NCI-H748 (cell line): ENCODE measurements around the gene CTIF.

Experiments
- DNase-seq: peaks from one replicate; lab custom pipeline; 2025; ENCODE audit not compliant: unreplicated experiment; lab: John Stamatoyannopoulos, UW

The CTIF gene

DNA sequence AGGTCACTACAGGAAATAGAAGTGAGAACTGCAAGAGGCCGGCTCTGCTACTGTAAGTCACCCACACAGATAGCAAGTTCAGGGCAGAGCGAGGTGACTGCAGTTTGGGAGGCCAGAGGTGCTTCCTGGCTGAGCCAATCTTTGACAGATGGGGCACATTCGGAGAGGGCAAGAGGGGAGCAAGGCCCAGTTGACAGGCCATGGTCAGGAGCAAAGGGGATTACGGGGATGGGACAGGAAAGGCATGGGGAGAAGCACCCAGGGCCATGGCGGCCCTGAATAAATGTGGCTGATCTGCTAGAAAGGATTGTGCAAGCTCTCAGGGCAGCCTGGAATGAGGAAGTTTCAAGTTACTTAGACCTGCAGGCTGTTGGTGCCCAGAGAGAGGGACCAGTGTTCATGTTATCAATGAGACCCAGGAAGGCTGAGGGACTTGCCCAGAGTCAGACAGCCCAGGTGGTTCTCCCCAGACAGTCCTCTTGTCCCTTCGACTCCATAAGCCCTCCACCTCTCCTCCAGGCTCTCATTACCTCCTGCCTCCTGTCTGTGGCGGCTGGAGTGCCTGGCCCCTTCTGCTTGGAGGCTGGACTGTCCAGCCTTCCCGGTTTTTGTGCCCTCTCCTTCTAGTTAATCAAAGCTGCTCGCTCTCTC is 123.3 kb downstream of the CTIF start:
- DNase-seq: no peak

DNA sequence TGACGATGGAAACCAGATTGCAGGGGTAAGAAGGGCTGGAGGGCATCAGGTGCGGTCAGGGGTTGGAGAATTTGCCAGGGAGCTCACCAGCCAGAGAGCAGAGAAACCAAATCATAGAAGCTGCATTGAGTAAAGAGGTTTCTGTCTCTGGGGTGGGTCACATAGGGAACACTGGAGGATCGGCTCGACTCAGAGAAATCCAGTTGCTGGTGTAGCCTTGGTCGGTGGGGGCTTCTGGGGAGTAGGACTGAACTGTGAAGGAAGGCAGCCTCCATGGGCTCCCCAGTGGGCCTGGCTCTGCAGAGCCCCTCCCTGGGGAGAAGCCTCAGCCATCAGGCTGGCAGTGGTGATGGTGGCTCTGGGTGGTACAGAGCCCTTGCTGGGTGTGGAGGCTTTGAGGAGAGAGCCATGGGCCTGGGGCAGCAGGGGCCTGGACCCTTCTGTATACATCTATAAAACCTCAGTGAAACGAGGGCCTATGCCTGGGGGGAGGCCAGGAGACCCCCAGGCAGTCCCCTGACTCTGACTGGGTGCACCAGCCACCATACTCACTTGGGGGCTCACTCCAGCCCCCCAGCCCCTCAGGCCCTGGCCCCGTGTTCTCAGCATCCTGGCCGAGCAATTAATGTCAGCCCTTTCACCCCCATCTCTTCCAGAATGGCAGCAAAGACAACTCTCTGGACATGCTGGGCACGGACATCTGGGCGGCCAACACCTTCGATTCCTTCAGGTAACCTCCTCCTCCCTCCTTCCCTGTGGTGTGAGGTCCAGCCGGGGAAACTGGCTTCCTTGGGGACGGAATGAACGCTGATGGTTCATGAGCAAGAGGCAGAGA is 124.5 kb downstream of the CTIF start:
- DNase-seq: no peak

DNA sequence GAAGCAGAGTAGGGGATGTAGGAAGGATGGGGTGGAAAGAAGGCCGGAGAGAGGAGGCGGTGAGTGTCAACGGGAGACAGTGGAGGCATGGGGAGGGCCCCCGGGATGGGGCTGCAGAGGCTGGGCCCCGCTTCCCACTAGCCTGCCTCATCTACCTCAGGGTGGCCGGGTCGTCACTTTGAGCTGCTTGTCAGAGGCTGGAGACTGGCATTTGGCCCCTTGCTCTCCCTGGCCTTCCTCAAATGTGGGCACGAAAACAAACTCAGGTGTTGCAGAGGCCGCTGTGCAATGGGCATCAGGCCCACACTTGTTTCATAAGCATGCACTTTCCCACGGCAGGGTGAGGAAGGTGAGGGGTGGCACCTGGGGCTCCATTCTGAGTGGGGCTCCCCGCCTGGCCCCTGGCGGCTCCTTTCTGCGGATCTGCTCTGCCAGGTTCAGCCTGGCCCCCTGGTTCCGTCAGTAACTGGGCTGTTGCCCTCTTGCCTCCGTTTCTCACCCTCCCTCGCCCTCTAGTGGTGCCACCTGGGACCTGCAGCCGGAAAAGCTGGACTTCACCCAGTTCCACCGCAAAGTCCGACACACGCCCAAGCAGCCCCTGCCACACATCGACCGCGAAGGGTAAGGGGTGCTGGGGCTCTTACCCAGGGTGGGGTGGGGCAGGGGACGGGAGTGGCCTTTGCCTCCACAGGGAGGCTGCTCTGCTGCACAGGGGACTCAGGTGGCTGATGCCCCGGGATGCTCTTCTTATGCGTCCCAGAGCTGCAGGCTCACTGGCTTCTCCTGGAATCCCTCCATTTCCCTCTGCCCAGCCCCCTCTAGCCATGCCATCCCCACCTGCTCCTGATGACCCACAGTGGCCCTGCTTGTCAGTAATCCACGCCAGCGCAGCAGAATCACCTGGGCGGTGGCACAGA is 125.4 kb downstream of the CTIF start:
- peak; percentile 55 for DNase-seq

DNA sequence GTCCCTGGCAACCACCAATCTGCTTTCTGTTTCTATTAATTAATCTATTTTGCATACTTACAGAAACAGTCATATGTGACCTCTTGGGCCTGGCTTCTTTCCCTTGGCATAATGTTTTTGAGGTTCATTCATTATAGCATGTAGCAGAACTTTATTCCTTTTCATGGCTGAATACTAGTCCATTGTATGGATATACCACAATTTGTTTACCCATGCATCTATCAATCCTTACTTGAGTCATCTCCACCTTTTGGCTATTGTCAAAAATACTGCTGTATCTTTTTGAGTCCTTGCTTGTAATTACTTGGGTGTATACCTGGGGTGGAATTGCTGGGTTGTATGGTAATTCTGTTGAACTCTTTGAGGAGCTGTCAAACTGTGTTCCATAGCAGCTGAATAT is 126.8 kb downstream of the CTIF start:
- DNase-seq: no peak

DNA sequence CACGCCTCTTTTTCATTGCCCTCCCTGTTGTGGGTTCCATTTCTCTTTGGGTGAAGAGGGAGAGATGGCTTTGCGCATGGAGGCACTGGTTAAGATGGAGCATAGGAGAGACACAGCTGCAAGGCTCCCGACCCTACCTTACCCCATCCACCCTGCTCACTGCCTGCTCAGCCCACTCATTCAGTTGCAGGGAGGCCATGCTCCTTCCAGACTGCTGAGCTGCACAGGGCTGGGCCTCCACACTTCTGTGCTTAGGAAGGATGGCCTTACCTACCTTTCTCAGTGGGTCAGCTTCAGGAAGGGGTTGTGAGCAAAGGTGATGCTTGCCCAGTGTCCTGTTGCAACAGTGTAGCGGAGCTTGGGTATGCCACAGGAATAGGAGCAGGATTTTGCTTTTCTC is 127.8 kb downstream of the CTIF start:
- DNase-seq: no peak

DNA sequence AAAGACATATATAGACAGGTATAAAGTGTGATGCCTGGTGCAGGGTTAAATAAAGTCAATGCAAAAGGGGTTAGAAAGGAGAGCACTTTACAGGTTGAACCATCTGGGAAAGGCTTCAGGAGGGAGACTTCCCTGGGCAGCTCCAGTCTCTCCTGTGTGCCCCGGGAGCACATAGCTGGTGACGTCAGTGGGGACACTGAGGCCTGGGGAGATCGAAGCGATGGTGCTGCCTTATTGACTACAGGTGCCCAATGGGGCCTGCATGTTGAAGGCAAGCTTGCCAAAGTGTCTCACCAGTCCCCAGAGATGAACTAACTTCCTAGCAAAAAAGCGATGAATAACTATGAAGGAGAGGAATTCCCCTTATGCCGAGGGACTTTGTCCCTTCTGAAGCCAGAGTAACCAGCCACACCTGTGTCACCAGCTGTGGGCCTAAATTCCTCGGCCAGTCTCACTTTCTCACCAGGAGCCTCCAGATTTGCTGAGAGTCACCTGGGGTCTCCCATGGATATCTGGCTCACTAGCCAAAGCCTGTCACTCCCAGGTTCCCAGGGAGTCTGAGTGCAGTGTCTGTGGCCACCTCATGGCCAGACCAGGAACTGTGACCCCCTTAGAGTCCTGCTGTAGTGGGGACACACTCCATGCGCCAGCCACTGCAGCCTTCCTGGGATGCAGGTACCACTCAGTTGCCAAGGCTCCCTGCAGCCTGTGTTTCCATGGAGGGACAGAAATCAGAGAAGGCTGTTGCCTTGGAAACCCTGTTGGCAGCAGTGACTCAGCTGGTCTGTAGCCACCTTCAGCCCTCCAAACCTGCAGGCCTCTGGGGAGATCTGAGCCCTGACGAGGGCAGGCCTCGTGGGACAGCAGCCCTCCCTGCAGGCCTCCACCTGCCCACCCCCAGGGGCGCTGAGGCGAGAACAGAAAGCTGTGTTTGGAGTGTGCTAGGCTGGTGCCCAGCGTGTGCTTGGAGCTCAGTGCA is 128.7 kb downstream of the CTIF start:
- peak; percentile 83 for DNase-seq

DNA sequence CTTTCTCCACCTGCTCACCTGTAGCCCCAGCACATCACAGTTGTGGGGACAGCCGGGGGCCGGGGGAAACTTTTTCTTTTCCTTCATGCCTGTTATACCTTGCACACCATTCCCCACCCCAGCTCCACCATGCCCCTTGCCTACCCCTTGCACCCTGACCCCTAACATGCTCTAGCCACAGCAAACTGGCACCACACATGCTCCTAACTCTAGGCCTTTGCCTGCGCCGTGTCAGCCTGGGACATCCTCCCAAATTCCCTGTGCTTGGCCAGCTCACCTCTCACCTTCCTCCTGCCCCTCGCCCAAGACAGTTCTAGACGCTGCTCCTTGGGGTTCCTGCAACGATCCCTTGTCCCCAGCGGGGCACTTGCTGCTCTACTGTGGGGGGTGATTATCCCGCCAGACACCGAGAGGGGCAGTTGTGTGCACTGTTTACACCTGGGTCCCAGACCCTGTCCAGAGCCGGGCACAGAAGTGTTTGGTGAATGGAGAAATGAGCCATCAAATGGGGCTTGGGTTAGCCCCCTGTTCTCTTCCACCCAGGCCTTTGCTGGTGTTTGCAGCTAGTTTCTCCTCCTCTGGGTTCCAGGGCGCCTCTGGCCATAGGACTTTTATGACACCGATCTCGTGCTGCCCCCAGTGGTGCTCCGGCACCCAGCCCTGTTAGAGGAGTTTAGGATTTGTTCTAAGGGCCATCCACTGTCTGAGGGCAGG is 129.8 kb downstream of the CTIF start:
- DNase-seq: no peak

DNA sequence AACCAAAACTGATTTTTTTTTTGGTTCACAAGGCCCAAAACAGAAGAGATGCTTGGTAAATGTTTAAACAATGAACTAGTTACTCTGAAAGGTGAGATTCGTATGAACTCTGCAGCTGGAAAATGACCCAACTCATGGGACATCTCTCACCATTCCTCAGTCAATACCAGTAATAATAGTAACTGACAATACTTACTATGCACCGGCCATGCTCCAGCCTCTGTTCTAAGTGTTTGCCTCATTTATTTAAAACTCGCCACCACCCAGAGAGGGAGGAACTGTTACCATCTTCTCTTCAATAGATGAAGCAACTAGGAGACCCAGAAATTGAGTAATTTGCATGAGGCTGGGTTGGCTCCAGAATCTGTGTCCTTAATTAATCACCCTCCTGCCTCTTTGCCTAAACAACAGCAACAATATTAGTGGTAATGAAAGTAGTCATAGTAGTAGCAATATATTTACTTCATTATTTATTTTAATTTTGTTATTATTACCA is 130.4 kb downstream of the CTIF start:
- DNase-seq: no peak

DNA sequence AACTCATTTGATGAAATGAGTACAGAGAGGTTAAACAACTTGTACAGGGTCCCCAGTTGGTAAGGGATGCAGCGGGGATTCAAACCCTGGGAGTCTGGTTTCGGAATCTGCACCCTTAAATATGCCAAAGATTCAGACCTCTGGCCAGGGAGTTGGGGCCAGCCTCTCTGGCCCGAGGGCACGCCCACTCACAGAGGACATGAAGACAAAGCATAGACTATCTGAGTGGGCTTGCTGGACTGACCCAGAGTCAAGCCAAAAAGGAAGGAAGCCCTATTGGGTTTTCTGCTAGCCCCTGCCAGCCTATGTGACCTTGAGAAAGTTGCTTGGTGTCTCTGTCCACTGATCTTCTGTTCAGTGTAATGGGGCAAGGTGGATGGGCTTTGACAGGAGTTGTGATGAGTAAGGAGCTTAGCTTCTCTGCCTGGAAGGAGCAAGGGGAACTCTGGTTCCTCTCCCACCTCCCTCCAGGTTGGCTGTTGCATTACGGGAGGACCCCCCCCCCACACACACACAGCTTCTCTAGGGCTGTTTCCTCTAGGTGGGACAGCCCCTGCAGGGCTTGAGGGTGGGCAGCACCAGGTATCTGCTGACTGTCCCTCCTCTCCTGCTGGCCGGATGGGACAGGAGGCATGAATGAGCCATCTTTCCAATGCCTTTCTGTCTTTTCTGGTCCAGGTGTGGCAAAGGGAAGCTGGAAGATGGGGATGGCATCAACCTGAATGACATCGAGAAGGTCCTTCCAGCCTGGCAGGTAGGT is 131.3 kb downstream of the CTIF start:
- DNase-seq: no peak

DNA sequence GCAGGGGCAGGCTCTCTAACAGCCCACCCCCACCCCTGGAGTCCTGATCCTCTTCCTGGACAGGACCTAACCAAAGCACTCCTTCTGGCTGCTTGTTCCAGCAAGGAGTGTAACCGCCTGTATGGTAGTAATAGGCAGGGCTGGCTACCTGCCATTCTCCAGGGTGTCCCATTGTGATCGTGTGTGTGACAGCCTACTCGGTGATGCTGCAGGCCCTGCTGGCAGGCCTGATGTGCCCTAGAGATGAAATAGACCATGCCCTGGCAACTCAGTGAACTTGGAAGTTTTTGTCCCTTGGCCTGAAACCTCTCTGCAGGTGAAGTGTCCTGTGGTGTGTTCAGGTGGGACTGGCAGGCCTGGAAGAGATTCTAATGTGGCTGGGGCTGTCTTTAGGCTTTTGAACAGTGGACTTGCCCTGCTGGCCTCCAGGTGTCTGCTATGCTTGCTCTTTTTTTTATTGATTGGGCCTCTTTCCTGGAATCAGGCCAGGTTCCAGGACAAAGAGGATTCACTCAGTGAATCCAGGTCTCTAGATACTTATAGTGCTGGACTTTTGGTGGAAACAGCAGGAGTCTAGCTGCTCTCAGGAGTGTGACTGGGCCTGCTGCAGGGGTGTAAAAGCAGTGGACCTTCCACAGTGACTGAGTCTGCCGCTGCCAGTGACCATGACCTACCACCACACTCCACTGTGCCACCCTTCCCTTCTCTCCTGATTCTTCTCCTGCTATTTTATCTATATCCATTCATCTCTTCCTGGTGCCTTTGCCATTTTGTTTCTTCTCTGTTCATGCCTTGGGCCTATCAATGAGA is 132.1 kb downstream of the CTIF start:
- no peak for DNase-seq

DNA sequence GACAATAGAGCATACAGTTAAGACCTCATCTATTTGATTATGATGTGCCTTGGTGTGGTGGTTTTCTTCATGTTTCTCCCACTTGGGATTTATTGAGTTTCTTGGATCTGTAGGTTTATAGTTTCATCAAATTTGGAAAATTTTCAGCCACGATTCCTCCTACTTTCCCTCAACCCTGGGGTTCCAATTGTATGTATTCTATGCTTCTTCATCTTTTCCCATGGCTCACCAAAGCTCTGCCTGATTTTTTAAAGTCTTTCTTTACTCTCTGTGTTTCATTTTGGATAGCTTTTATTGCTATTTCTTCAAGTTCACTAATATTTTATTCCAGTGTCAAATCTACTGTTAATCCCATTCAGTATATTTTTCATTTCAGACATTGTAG is 132.7 kb downstream of the CTIF start:
- DNase-seq: no peak

DNA sequence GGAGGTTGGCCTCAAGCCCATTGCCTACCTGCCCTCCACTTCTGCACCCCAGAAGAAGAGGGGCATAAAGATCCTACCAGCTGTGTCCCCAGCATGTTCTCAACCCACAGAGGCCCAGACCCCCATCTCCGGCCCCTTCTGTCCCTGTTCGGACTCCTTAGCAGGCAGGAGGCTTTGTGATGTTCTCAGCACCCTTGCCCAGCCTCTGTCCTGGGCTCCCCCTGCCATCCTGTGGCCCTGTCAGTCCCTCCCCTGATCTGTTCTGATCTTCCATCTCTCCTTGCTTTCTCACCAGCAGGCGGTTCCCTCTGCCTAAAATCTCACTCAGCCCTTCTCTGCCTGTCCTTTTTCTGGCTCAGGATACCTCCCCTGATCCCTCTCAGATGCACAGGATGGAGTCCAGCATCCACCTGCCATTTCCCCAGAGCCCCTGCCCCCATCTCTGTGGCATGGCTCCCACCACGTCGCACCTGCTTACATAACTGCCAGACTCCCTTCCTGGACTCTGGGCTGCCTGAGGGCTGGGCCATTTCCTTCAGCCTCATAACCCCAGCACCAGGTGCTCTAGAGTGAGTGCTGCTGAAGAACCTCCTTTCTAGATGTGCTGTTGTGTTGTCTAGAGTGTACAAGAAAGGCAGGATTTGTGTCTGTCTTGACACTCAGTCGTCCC is 134.0 kb downstream of the CTIF start:
- DNase-seq: no peak

DNA sequence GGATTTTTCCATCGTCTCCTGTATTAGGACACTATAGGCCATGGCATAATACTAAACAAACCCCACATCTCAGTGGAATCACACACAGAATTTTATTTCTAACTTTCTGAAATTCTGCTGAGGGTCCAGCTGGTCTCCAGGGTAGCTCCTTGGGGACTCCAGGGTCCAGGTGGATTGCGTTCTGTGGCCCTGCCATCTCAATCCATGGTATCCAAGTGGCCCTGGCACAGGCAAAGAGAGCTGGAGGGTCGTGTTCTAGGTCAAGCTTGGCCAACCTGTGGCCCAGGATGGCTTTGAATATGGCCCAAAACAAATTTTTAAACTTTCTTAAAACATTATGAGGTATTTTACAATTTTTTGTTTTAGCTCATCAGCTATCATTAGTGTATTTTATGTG is 134.6 kb downstream of the CTIF start:
- DNase-seq: no peak

DNA sequence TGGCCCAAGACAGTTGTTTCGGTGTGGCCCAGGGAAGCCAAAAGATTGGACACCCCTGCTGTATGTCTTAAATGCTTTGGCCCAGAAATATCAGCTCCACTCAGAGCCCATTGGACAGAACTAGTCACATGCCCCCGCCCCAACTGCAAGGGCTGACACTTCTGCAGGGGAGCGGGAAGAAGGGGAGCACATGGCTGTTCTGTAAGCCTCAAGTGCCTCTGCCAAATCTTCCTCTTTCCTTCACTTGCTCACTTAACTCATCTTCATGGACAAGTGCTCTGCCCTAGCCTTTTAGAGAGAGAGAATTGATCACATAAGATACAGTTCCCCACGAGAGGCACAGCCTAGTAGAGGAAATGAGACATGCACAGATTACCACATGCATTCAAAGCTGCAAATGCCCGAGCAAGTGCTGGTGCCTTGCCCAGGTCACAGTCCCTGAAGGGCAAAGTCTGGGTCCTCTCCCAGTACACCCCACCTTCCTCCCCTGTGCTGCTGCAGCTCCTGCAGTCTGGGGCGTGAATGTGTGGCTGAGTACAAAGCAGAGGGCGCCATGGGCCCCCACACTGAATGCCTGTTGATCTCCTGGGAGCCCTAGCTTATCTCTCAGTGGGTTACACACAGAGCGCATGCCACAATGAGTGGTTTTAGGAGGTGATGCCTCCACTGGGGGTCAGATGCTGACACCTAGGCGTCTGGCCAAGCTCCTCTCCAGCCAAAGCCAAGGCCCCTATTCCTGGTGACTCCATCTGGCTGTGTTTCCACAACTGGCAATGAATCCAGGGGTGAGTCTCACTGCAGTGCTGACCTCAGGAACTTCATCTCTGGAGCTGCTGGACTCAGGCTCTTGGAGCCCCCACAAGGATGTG is 135.3 kb downstream of the CTIF start:
- no peak for DNase-seq

DNA sequence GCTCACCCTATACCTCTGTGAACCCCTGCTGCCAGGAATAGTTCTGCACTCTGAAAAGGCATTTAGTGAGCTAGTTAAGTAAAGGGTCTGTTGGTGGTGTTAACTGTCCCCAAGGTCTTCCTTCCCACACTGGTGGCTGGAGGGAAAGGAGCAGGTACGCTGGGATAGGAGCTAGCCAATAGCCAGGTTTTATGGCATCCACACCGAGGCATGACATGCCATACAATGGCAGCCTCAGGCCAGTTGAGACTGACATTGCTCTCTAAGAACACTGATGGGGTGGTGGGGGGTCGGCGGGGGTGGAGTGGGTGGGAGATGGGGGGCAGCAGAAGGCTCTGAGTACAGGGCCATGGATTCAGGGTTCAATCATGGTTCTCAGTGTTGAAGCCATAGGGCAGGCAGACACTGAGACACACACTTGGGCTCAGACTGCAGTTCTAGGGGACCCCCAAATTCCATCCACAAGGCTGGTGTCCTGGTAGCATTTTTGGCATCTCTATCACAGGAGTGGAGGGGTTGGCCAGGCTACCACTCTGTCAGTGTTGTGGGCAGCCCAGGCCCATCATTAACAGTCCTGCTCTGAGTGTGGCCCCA is 136.0 kb downstream of the CTIF start:
- no peak for DNase-seq

DNA sequence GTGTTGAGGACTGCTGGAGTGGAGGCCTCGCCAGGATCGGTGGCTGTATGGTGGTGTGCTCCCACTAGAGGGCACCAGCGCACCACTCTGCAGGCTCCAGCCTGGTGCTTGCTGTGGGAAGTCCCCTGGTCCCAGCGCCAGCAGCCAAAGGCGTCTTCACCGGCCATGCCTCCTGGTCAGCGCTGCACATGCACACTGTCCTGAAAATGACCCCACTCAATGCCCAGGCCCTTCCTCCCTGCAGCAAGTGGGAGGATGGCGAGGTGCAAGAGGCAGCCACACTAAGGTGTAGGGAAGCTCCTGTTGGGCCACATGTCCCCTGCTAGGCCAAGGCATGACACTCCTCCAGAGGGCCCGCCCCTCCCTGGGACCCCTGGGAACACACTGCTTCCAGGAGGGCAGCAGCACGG is 136.5 kb downstream of the CTIF start:
- peak; percentile 77 for DNase-seq
